Right lobe of liver (tissue), 4 donors: ENCODE data around the gene ATE1.

ENCODE experiments used
- CTCF ChIP-seq, 4 donors: fragments of 200-600 bp in 3 of 4; fragments of 450-650 bp in 1 of 4; IDR thresholded peaks; one replicate each; pipeline versions ENCODE4 v1.5.1 to v1.8.0; 2016 to 2022; ENCODE audit warnings: antibody characterized with exemption in 4 of 4, mild to moderate bottlenecking in 2 of 4
- POLR2A ChIP-seq: fragments of 450-650 bp; IDR thresholded peaks from one replicate; pipeline ENCODE4 v1.6.1; 2017; ENCODE audit warnings: antibody characterized with exemption, mild to moderate bottlenecking
- donor health status: DM: no; HTN: no; CAD: no.
- donor health status: DM: no; HTN: no; CAD: no.
- donor health status: DM: no; HTN: yes; CAD: no.

DNA sequence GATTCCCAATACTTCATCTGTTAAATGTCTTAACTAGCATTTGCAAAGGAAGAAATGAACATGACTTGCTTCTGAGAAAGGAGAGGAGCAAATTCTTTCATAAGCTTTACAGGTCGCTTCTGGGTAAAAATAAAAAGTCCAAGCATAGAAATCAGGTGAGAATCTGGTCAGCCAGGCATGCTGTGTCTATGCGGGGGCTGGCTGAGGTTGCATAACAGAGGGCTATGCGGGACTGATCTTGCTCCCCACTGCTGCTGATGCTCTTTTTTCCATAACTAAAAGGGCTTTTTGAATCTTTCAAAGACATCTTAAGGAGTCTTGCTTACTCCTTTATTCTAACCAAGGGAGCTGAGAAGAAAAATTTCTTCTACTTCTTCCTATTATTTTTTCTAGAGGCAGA, 236.9 kb downstream of the ATE1 start:
- TF ChIP-seq CTCF (IDR thresholded peaks at IDR 0.05) (no peak), POLR2A (no peak)
